Muscle of back (tissue), 11 donors: Measurements from ENCODE around the gene CITED1. TPM values are rescaled to one million over a fixed set of nuclear protein-coding genes. Genes with fewer than 3 reads are reported as not detected.

ENCODE experiments used
- DNase-seq, 3 donors: peaks; one replicate each; pipeline versions ENCODE4 v3.0.0 to v3.0.0-alpha.2; 2013
- polyA plus RNA-seq, 10 donors: library from polyadenylated mRNA; unstranded; fragments of 120-200 nt; gene quantifications; one replicate each; pipeline ENCODE4 v1.2.1, GENCODE V29; 2013; ENCODE audit not compliant: insufficient read length in 10 of 10

CITED1 gene
- polyA plus RNA-seq, 10 donors, result 7.9 to 17.8 (median 14.0) TPM

GRCh38 chrX:72312311-72312940, 6.7 kb upstream of the CITED1 start:
- DNase-seq, result peak in 1 of 3 donors; percentile 14

DNA sequence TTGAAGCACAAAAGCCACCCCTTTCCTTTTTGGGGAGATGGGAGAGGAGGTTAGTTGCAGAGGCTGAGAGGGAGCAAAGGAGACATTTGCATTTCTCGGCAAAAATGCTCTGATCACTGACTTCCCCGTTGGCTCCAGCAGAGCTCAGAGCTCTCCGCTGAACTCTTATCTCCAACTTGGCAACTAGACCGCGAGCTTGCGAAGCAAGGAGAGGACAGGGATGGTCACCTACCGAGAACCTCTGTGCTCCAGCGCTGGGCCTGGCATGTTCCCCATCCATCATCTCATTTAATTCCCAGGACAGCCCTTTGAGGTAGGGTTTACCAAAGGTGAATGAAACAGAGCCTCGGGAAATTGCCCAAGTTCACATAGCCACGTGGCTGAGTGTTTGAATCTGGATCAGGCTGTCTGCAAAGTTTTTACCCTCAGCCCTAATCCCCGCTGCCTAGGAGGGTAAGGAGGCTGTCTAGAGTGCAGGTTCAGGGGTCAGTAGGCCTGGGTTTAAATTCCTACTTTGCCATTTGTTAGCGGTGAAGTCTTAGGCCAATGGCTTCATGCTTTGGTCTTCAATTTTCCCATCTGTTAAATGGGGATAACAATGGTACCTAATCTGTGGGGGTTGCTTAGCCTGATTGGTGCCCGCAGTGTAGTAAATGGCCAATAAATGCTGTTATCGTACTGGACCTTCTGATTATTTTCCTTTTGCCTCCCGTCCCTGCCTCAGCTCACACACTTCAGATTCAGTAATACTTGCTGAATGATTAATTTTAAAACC, 3.8 kb upstream of the CITED1 start:
- DNase-seq, result peak in 1 of 3 donors; percentile 13

GRCh38 chrX:72308566-72309296, 3.0 kb upstream of the CITED1 start:
- peak in 2 of 3 donors; percentile 78 to 90 for DNase-seq

GRCh38 chrX:72308209-72308565, 2.5 kb upstream of the CITED1 start:
- DNase-seq, result no peak

- peak in 2 of 3 donors; percentile 20 to 33 for DNase-seq
Measured at GRCh38 chrX:72307646-72308051, 1.9 kb upstream of the CITED1 start.

DNA sequence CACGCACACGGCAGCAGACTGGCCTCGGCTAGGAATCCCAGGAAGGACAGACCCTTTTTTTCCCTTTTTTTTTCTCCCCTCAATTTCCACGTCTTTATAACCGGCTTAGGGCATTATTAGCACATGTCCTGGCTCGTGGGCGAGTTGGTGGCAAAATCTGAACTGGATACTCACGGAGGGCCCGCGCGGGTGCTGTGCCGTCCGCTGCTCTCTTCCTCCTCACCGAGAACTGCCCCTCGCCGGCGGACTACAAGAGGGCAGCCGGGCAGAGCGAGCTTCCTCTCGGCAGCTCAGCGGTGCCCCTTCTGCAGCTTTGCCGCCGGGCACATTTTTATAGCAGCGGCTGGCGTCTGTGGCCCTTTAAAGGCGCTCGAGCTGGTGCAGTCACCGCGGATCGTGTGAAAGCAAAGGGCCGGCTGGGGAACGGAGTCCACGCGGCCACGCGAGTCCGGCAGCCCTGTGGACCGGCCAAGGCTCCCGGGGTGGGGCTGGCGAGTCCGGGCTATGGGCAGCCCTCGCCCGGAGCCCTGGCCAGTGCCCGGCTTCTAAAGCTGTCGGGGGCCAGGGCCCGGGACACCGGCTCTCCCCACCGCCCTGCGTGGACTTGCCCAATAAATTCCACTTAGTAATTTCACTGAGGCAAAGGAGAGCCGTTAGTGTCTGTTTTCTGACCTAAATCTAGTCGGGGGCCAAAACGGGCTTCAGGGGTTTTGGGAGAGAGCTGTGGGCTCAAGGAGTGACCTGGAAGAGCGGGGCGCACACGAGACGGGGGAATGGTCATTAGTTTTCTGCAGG, 1.3 kb upstream of the CITED1 start:
- peak; percentile 58 to 91 (median 73) for DNase-seq

DNA sequence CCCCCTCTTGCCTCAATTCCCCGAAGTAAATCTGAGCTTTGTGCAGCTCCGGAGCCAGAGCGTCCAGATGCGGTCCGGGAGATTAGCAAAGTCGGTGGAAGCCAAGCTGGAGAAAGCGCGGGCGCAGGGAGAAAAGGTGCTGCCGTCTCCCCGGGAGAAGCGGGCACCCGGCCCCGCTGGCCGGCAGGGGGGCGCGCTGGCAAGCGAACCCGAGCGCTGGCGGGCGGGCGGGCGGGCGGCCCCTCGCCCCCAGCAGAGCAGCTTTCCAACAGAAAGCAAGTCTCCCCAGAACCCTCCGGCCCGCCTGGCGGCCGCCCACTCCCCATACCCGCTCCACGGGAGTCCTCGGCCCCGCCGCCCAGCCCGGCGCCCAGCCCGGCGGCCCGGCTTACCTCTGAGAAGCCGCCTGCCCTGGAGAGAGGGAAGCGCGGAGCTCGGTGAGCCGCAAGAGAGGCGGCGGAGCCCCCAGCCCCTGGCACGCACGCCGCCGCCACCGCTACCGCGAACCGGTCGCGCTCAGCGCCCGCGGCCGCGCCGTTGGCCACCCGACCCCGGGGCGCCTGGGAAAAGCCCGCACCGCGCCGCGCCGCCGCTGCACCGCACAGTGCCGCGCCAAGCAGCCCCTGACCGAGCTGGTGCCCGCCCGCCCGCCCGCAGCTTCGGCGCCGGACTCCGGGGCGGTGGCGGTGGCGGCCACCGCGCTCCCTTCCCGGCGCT, 529 bp upstream of the CITED1 start:
- no peak for DNase-seq

DNA sequence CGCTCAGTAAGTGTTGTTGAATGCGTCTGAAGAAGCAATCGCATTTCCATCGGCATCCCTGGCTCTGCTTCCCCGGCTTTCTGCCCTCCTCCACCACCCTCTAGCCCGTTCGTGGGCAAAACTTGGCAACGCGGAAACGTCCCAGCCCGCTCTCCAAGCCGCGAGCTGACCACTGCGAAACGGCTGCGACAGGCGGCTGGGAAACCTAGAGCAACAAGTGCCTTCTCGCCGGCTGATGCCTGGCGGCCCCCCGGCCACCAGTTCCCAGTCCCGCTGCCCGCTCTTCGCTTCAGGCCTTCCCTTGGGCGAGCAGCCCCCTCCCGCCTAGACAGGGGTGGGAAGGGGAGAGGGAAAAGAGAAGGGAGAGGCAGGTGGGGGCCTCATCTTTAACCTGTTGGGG, 837 bp downstream of the CITED1 start:
- DNase-seq, result peak in 1 of 3 donors; percentile 55

- no peak for DNase-seq
Measured at GRCh38 chrX:72301781-72302180, 3.9 kb downstream of the CITED1 start.

DNA sequence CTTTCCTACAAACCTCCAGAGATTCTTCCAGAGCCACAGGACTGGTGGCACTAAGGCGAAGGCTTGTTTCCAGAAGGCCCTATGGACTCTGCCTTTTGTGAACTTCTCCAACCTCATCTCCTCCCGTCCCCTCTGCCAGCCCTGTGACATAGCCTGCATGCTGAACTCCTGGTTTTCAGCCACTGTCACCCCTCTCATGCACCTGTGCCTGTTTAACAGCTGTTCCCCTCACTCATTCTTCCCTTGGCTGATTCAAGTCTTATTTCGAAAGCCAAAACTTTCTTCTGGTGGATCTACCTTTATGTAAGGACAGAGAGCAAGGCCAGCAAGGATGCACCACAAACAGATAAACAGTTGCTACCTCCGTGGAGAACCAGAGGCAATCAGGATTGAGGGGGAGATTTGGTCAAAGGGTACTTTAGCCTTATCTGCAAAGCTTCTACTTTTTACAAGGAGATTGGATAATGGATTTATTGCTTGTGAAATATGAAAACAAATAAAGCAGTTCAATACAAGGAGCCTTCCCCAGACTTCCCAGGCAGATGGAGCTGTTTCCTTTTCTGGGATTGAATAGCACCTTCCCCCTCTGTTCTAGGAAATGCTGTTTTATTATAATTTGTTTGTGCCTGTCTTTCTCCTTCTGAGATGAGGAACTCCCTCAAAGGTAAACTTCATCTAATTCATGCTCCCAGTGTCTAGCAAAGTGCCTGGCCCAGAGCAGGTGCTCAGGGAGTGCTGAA, 5.7 kb downstream of the CITED1 start:
- DNase-seq, result peak in 1 of 3 donors; percentile 6

GRCh38 chrX:72297953-72298730, 7.6 kb downstream of the CITED1 start:
- no peak for DNase-seq

DNA sequence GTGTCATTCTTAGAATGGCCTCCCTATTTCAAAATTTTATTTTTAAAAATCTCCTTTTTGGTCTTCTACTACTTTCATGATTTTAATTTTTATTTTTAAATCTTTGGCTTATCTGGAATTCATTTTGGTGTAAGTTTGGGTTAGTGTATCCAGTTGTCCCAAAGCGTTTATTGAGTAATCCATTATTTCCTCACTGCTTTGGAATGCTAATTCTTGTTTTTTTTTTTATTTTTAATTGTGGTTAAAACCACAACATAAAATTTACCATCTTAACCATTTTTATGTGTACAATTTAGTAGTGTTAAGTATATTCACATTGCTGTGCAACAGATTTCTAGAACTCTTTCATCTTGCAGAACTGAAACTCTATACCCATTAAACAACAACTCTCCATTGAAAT, 8.7 kb downstream of the CITED1 start:
- no peak for DNase-seq

GRCh38 chrX:72295745-72296144, 10.0 kb downstream of the CITED1 start:
- no peak for DNase-seq

DNA sequence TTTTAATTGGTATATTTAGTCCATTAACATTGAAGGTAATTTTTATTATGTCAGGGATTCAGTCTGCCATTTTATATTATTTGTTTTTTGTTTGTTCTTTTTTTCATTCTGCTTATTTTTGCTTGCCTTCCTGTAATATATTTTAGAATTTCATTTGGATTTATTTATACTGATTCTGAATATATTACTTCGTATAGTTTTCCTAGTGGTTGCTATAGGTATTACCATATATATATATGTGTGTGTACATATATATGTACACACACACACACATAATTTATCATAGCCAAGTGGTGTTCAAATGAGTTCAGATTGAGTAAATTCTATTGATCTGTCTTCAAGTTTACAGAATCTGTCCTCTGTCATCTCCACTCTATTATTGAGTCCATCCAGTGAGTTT, 11.2 kb downstream of the CITED1 start:
- no peak for DNase-seq

GRCh38 chrX:72282302-72282701, 23.4 kb downstream of the CITED1 start:
- no peak for DNase-seq

DNA sequence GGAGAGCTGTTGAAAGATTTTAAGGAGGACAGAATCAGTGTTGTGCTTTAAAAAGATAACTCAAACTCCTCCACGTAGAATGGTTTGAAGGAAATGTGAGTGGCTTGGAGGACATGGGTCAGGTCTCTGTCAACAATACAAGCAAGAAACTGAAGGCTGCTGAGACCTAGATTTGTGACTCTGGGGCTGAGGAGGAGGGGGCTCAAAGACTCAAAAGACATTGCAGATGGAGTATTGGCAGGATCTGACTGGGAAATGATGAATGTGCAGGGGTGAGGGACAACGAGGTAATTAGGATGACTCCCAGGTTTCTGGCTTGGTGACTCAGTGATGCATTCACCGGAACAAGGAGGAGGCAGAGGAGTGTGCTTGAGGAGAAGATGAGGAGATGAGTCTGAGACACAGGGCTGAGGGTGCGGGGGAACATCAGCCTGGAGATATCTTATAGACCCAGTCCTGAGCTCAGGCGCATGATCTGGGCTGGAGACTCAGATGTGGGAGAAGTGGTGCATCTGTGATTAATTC, 25.3 kb downstream of the CITED1 start:
- DNase-seq, result no peak

- no peak for DNase-seq
Measured at GRCh38 chrX:72276478-72276953, 29.2 kb downstream of the CITED1 start.

GRCh38 chrX:72274526-72274925, 31.2 kb downstream of the CITED1 start:
- DNase-seq, result no peak

DNA sequence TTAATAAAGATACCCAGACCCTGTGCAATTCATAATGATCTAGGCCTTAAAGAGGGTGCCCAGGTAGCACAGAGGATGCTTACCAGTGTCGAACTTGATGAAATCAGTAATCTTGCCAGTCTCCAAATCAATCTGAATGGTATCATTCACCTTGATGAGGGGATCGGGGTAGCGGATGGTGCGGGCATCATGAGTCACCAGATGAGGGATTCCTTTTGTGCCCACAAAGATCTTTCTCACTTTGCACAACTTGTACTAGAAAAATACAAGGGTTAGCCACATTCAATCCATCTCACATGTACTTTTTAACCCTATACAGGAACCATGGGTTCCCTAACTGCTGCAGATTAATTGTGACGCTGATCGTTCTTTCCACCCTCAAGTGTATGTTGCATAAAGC, 32.0 kb downstream of the CITED1 start:
- DNase-seq, result no peak
